CD4-positive, CD25-positive, alpha-beta regulatory T cell (primary cell): ENCODE data around the gene SH3BGR. TPM values are rescaled to one million over a fixed set of nuclear protein-coding genes. Genes with fewer than 3 reads are reported as not detected.

Experiments used
- ATAC-seq, 2 donors: fragments of 150-1000 bp; cut with Tn5 transposase; one replicate each; pipeline ENCODE4 v1.10.0; 2021; ENCODE audit warnings: low read depth in 2 of 2, moderate number of reproducible peaks in 2 of 2, moderate library complexity in 1 of 2
- DNase-seq, 3 donors: peaks; one replicate each; pipeline versions ENCODE4 v3.0.0 to v3.0.0-alpha.2; 2012 to 2022; ENCODE audit warnings: mixed read lengths in 1 of 3
- H3K27ac ChIP-seq: one replicate; pipeline ENCODE4 v1.7.0; 2013; ENCODE audit warnings: mild to moderate bottlenecking, low read length; ENCODE audit not compliant: insufficient read depth, poor library complexity, severe bottlenecking
- H3K27me3 ChIP-seq: one replicate; pipeline ENCODE4 v1.7.0; 2013; ENCODE audit warnings: low read length; ENCODE audit not compliant: control insufficient read depth, insufficient read depth
- H3K36me3 ChIP-seq: one replicate; pipeline ENCODE4 v1.7.0; 2013; ENCODE audit warnings: mild to moderate bottlenecking, low read length, moderate library complexity; ENCODE audit not compliant: control insufficient read depth, insufficient read depth
- H3K4me1 ChIP-seq: 2 replicates; pipeline ENCODE4 v1.7.0; 2013; ENCODE audit warnings: mild to moderate bottlenecking, low read length; ENCODE audit not compliant: insufficient read depth, control insufficient read depth, poor library complexity, severe bottlenecking
- H3K4me3 ChIP-seq: one replicate; pipeline ENCODE4 v1.7.0; 2013; ENCODE audit warnings: low read depth, mild to moderate bottlenecking, low read length, moderate library complexity
- H3K9me3 ChIP-seq, 2 experiments: 1 replicate in 1 of 2; 2 replicates in 1 of 2; pipeline ENCODE4 v1.7.0; 2013; ENCODE audit warnings: low read length in 2 of 2, mild to moderate bottlenecking in 1 of 2, moderate library complexity in 1 of 2; ENCODE audit not compliant: control insufficient read depth in 2 of 2
- H3K27ac Mint-ChIP-seq, 3 donors: one replicate each; pipeline ENCODE4 v1.8.0; 2020 to 2022; ENCODE audit warnings: mild to moderate bottlenecking in 3 of 3, mixed read lengths in 3 of 3, moderate library complexity in 2 of 3
- H3K27me3 Mint-ChIP-seq: one replicate; pipeline ENCODE4 v1.8.0; 2022; ENCODE audit warnings: mild to moderate bottlenecking, mixed read lengths
- H3K36me3 Mint-ChIP-seq: one replicate; pipeline ENCODE4 v1.8.0; 2020; ENCODE audit warnings: mixed read lengths
- H3K4me1 Mint-ChIP-seq, 4 donors: one replicate each; pipeline ENCODE4 v1.8.0; 2020 to 2022; ENCODE audit warnings: mixed read lengths in 4 of 4, mild to moderate bottlenecking in 1 of 4
- H3K4me3 Mint-ChIP-seq, 4 donors: one replicate each; pipeline ENCODE4 v1.8.0; 2020 to 2022; ENCODE audit warnings: mild to moderate bottlenecking in 4 of 4, mixed read lengths in 4 of 4, moderate library complexity in 3 of 4
- H3K9me3 Mint-ChIP-seq, 7 donors: one replicate each; pipeline ENCODE4 v1.8.0; 2020 to 2022; ENCODE audit warnings: mixed read lengths in 7 of 7, mild to moderate bottlenecking in 3 of 7, moderate library complexity in 2 of 7
- polyA plus RNA-seq, 4 donors: library from polyadenylated mRNA; unstranded; fragments of 300-500 nt; fragmentation: Illumina TruSeq; gene quantifications; one replicate each; pipeline ENCODE4 v1.2.3, GENCODE V29; 2021
- total RNA-seq: library from RNA; stranded (reverse); gene quantifications from one replicate; pipeline ENCODE4 v1.2.3, GENCODE V29; 2022

The SH3BGR gene
- total and polyA plus RNA-seq, 5 donors from 2014 or later = 0.56 to 1.4 (median 0.57) TPM; not detected in 2

DNA sequence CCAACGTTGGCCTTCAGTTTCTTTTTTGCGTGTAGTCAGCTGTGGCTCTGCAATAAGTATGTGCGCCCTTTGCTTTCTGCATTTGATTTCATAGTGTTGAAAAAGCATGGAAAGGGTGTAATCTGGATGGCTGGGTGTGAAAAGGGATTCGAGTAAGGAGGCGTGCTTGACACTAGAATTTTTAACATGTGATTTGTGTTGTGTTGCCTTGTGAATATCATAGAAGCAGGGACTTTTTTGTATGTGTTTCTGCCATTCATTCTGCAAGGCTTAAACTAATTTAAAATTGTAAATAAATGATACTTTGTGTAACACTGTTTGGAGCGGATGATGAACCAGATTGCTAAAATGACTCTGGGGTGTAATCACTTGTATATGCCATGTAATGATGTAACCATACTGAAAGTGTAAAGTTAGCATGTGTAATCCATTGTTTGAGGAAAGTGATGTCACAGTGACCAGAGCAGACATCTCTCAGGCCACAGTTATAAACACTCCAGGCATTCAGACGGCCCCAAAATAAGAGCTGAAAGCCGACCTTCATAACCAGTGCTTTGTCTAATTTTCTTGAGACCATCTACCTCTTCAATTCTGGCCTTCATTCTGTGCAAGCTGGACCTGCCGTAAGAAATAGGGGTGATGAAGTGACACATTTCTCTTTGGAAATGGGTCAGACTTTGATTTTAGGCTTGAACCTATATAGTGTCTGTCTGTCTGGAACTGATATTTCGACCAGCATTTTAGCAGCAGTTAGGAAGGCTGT is 618 bp downstream of the SH3BGR start:
- Mint-ChIP-seq H3K4me3 (no peak overlapping the region), H3K9me3 (no peaks in the 10 kb centered on the region), H3K27ac (no peak overlapping the region), H3K27me3 (peaks cover 24% of the 10 kb centered on the region), H3K36me3 (no peaks in the 10 kb centered on the region), H3K4me1 (no peaks in the 10 kb centered on the region)
- Histone ChIP-seq H3K27me3 (no peaks in the 10 kb centered on the region), H3K27ac (no peak overlapping the region), H3K4me1 (no peaks in the 10 kb centered on the region), H3K9me3 (no peaks in the 10 kb centered on the region), H3K4me3 (no peak overlapping the region), H3K36me3 (no peaks in the 10 kb centered on the region)
- ATAC-seq (no peak), DNase-seq (no peak)

DNA sequence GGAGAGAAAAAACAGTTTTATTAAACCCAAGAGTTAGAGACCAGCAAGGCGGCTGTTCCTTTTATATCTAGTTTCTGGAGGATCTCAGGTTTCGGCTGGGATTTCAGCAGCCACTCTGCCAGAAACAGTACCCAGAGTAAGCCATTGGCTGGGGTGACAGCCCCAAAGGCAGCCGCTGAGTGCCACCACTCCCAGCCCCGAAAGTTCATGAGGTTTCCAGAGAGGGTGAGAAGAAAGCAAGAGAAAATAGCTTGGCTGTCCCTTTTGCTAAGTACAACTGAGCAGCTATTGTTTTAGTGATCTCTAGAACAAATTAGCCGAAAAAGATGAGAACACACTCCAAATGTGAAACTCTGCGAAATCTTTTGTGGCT is 1.2 kb downstream of the SH3BGR start:
- Mint-ChIP-seq H3K4me3 (no peak overlapping the region), H3K36me3 (no peaks in the 10 kb centered on the region), H3K4me1 (no peaks in the 10 kb centered on the region), H3K27ac (no peak overlapping the region), H3K27me3 (peaks cover 24% of the 10 kb centered on the region), H3K9me3 (no peaks in the 10 kb centered on the region)
- no peak overlapping the region for H3K27ac ChIP-seq
- no peaks in the 10 kb centered on the region for H3K9me3 ChIP-seq
- H3K27me3 ChIP-seq = no peaks in the 10 kb centered on the region
- no peak for DNase-seq
- no peak for ATAC-seq
- no peak overlapping the region for H3K4me3 ChIP-seq
- H3K4me1 ChIP-seq = no peaks in the 10 kb centered on the region
- H3K36me3 ChIP-seq = no peaks in the 10 kb centered on the region

DNA sequence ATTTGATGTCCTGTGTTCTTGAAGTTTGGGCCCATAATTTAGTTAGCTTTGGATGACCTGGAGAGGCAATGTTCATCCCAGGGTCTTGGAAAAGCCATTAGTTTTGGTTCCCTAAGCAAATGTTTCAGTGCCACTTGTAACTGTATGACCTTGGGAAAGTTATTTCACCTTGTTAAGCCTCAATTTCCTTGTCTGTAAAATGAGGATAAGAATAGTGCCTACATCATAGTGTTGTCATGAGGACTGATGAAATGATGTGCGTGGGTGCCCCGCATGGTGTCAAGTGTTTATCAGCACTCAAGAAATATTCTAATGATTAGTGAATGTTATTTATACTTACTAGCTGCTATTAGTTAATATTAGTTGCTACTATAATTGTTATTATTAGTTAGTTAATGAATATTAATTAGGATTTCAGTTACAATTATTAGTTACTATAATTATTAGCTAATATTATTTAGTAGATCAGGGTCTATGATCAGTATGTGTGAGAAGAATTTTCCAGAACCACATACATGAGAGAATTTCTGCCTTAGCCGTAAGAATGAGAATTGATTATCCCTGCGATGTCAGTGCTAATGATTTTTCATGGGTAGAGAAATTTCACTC is 1.9 kb downstream of the SH3BGR start:
- ATAC-seq (no peak), DNase-seq (no peak)
- H3K27me3 ChIP-seq = no peaks in the 10 kb centered on the region
- no peak overlapping the region for H3K27ac Mint-ChIP-seq
- H3K27ac ChIP-seq = no peak overlapping the region
- no peaks in the 10 kb centered on the region for H3K4me1 Mint-ChIP-seq
- H3K36me3 Mint-ChIP-seq = no peaks in the 10 kb centered on the region
- H3K9me3 ChIP-seq = no peaks in the 10 kb centered on the region
- H3K4me1 ChIP-seq = no peaks in the 10 kb centered on the region
- no peak overlapping the region for H3K4me3 ChIP-seq
- peaks cover 21% of the 10 kb centered on the region for H3K27me3 Mint-ChIP-seq
- H3K9me3 Mint-ChIP-seq = no peaks in the 10 kb centered on the region
- H3K36me3 ChIP-seq = no peaks in the 10 kb centered on the region
- H3K4me3 Mint-ChIP-seq = no peak overlapping the region

DNA sequence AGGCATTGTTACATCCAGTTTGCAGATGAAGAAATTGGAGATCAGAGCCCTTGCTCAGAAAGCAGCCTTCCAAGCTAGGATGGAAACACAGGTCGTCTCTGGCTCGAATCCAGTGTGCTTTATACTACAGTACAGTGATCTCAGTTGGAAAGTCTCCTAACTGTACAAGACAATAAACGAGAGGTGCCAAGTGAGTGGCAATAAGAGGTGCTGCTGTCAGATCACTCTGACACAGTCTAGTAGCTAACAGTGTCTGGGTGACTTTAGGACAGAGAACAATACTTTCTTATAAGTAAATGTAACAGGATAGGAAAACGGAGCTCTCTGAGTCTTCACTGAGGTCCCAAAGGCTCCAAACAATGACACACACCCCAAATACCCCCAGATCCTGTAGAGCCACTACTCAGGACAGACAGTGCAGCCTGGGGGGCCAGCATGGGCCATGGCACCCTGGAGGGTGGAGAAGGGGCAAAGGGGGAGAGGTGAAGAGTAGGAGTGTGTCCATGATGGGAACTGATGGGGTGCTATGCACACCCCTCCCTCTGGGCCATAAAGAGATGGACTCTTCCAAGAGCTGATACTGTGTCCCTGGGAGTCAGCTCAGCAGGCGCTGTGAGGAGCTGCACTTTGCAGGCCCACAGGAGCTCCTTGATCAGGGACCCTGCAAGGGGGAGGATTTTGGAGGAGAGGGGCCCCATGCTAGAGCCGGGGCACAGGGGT is 3.3 kb downstream of the SH3BGR start:
- no peaks in the 10 kb centered on the region for H3K27me3 ChIP-seq
- H3K27ac ChIP-seq = no peak overlapping the region
- no peaks in the 10 kb centered on the region for H3K36me3 ChIP-seq
- Mint-ChIP-seq H3K27me3 (peaks cover 14% of the 10 kb centered on the region), H3K36me3 (no peaks in the 10 kb centered on the region), H3K4me1 (no peaks in the 10 kb centered on the region), H3K4me3 (no peak overlapping the region), H3K9me3 (no peaks in the 10 kb centered on the region), H3K27ac (no peak overlapping the region)
- no peak overlapping the region for H3K4me3 ChIP-seq
- DNase-seq (no peak), ATAC-seq (no peak)
- no peaks in the 10 kb centered on the region for H3K4me1 ChIP-seq
- H3K9me3 ChIP-seq = no peaks in the 10 kb centered on the region

DNA sequence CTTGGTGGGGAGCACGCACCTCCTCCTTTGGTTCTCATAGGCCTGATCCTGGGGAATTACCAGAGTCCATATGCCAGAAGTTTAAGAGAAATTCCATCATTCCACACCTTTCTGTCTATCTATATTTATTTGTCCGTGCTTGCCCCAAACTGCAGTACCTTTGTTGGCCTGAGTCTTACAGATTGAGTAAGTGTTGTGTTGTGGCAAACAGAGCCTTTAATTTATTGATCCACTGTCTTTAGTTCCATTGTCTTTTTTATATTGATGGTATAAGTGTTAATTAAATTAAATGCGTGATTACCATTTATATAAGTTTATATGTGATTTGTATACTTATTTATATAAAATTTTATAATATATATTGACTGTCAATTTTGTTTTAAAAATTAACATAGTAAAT is 4.9 kb downstream of the SH3BGR start:
- Histone ChIP-seq H3K9me3 (no peaks in the 10 kb centered on the region), H3K27ac (no peak overlapping the region), H3K36me3 (no peaks in the 10 kb centered on the region), H3K4me3 (no peak overlapping the region), H3K27me3 (no peaks in the 10 kb centered on the region), H3K4me1 (no peaks in the 10 kb centered on the region)
- DNase-seq (no peak), ATAC-seq (no peak)
- Mint-ChIP-seq H3K4me3 (no peak overlapping the region), H3K27ac (no peak overlapping the region), H3K27me3 (peaks cover 14% of the 10 kb centered on the region), H3K36me3 (no peaks in the 10 kb centered on the region), H3K9me3 (no peaks in the 10 kb centered on the region), H3K4me1 (peaks cover 0 to 5% (median under 1%) of the 10 kb centered on the region in 4 donors)

DNA sequence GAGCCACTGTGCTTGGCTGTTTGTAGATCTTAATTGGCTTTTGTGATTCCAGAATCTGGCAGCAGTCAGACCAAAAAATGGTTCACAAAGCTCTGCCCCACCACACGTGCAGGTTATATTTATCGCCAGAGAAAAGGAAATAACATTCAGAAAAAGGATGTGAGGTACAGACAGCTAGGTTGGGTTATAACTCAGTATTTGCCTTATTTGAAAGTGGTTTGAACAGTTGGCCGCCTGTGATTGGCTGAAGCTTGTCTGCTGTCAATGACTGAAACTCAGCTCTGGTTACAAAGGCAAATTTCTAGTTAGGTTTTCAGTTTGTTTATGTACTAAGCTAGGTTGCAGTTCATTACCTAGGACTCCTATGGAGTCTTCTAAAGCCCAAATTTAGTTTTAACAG is 9.6 kb downstream of the SH3BGR start:
- H3K4me1 Mint-ChIP-seq = peaks cover 0 to 5% (median under 1%) of the 10 kb centered on the region in 4 donors
- no peak overlapping the region for H3K4me3 ChIP-seq
- no peak overlapping the region for H3K4me3 Mint-ChIP-seq

DNA sequence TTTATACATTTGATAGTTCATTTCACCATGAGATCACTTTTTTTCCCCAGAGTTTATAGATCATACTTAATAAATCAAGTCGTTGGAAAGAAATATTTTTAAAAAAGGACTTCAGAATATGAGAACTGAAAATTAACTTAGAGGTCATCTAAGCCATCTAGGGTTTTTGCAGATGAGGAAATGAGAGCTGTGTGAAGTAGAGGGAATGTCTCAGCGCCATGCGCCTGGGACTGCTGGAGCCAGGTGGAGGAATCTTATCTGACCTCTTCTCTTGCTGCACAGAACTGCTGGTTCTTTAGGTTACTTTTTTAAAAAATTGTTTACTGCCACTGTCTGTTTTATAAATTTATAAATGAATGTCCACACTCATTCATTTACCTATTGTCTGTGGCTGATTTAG is 11.5 kb downstream of the SH3BGR start:
- no peaks in the 10 kb centered on the region for H3K36me3 ChIP-seq
- Mint-ChIP-seq H3K9me3 (no peaks in the 10 kb centered on the region), H3K36me3 (peaks cover 8% of the 10 kb centered on the region), H3K4me1 (peaks cover 0 to 5% (median under 1%) of the 10 kb centered on the region in 4 donors), H3K27me3 (peaks cover 1% of the 10 kb centered on the region), H3K27ac (no peak overlapping the region), H3K4me3 (no peak overlapping the region)
- H3K9me3 ChIP-seq = no peaks in the 10 kb centered on the region
- H3K4me3 ChIP-seq = no peak overlapping the region
- H3K27me3 ChIP-seq = no peaks in the 10 kb centered on the region
- ATAC-seq (no peak), DNase-seq (no peak)
- no peak overlapping the region for H3K27ac ChIP-seq
- H3K4me1 ChIP-seq = no peaks in the 10 kb centered on the region

More for the DNA sequence above, 9.6 kb downstream of the SH3BGR start:
- Mint-ChIP-seq H3K27me3 (peaks cover 3% of the 10 kb centered on the region), H3K9me3 (no peaks in the 10 kb centered on the region), H3K27ac (no peak overlapping the region), H3K36me3 (peaks cover 8% of the 10 kb centered on the region)
- DNase-seq (peak in 1 of 3 donors; percentile 20), ATAC-seq (no peak)
- Histone ChIP-seq H3K36me3 (no peaks in the 10 kb centered on the region), H3K9me3 (no peaks in the 10 kb centered on the region), H3K4me1 (no peaks in the 10 kb centered on the region), H3K27me3 (no peaks in the 10 kb centered on the region), H3K27ac (no peak overlapping the region)
